Activated CD8-positive, alpha-beta memory T cell treated with anti-CD3 and anti-CD28 coated beads for 1 hour (primary cell): ENCODE results near the gene CBY3.
"Not testable (repeated sequence)": the region's sequence is repeated elsewhere in the genome, so short reads cannot be mapped to it uniquely, and the experiment has no call there.

Experiments used
- DNase-seq, 2 donors: peaks; one replicate each; pipeline ENCODE4 v3.0.0-alpha.2; 2020; ENCODE audit warnings: low read depth in 1 of 2; ENCODE audit errors: extremely low read depth in 1 of 2

The CBY3 gene

GRCh38 chr5:179678223-179679013, 2.4 kb downstream of the CBY3 start:
- DNase-seq, result peak; percentile 79 to 86

DNA sequence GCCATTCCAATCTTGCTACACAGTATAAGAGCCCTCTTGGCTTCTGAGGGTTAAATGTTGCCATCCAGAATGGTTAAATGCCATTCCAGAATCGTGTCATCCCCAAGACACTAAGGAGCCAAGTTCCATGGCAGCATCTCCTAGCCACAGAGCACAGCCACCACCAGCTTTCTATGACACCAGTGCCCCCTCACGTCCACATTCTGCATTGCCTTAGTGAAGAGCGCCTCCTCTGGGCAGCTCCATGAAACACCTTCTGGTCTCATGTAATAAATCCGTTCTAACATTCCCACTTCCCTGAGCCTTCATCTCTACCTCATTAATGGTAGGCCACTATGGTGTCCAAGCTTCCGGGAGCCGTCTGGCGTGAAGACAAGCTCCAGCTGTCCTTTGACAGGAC, 12.4 kb downstream of the CBY3 start:
- DNase-seq, result no peak

- DNase-seq, result not testable (repeated sequence)
Observed at GRCh38 chr5:179661647-179662046, 19.2 kb downstream of the CBY3 start.

DNA sequence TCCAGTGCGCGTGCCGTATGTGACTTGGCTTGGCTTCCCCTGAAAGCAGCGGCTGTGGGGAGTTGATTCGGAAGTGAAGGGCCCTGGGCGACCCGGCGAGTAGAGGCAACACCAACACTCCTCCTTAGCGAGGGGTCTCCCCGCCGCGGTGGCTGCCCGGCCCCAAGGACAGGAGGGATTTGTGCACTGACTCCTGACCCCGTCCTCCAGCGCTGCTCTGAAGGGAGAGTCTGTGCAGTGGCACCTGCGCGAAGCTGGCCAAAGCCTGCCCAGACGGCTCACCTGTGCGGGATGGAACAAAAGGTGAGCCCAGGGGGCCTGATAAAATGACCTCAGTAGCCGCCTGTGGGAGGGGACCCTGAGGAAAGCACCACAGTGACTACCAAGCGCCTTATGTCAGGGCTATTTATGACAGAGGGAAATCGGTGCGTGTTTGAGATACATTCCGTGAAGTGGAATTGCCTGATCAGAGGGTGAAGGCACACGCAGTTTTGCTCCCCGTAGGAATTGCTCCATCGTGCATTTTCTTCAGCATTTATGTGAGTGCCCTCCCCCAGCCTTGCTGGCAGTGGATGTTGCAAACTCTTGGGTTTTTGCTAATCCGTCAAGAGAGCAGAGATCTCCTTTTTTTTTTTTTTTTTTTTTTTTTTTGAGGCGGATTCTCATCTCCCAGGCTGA, 22.5 kb downstream of the CBY3 start:
- not testable (repeated sequence) for DNase-seq

DNA sequence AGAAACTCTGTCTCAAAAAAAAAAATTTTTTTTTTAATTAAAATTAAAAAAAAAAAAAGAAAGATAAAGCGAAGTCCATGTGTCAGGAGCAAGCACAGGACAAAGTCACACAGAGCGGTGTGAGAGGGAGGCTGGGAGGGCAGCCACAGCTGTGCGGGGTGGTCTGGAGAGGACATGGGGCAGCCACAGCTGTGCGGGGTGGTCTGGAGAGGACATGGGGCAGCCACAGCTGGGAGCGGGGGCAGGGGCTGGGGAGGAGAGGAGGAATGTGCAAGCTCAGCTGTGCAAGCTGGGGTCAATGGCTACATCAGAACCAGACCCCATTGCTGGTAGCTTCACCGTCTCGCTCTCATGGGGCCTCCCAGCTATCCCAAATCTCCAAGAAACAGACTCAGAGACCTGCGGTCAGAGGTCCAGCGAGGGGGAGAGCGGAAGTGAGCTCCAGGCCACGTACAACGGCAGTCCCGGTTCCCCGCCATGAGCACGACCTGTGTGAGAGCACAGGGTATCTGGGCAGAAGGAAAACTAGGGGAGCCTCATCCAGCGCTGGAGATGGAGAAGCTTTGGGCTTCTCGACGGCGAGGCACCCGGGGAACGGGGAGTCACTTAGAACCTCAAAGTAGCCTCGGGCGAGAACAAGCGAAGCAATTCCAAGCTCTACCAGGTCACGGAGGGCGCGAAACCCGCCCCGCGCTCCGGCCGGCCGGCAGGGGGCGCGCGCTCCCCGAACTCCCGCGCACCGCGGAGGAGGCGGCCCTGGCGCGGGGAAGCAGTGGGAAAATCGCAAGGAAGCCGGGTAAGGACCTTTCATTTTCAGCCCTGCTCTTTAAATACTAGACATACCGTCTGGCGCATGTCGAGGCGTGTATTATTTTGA, 23.3 kb downstream of the CBY3 start:
- DNase-seq, result not testable (repeated sequence)

DNA sequence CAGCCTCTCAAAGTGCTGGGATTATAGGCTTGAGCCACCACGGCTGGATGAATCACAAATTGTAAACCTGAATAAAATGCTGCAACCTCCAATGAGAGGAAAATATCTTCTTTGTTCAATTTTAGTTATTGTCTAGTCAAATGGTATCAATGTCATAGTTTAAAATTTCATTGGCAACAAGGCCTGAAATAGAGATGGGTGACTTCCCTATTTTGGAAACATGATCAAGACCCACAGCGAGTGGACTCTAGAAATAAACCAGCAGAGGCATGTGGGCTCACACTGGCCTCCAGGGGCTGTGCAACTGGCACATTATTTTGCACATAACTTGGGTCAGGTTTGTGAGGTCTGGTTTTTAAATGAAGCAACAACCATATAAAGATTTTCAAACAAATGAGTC, 27.7 kb downstream of the CBY3 start:
- DNase-seq, result not testable (repeated sequence)

GRCh38 chr5:179650245-179650644, 30.6 kb downstream of the CBY3 start:
- not testable (repeated sequence) for DNase-seq

GRCh38 chr5:179649166-179649703, 31.6 kb downstream of the CBY3 start:
- DNase-seq, result not testable (repeated sequence)

DNA sequence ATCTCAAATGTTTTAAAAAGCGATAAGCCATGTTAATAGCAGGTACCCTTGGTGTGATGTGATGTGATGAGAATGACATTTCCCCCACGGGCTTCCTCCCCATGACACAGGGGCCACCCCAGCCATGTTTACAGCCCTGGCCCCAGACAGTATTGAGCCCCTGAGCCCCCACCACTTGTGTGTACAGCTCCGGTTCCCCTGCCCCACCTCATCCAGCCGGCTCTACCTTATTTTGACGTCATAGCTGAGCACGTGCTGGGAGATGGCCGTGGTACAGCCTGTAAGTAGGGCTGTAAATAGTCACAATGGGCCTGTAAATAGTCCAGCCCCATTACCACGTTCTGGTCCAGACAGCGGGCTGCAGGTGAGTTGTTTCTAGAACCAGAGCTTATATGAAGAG, 32.4 kb downstream of the CBY3 start:
- DNase-seq, result no peak

- DNase-seq, result not testable (repeated sequence)
Observed at GRCh38 chr5:179644766-179645165, 36.1 kb downstream of the CBY3 start.

DNA sequence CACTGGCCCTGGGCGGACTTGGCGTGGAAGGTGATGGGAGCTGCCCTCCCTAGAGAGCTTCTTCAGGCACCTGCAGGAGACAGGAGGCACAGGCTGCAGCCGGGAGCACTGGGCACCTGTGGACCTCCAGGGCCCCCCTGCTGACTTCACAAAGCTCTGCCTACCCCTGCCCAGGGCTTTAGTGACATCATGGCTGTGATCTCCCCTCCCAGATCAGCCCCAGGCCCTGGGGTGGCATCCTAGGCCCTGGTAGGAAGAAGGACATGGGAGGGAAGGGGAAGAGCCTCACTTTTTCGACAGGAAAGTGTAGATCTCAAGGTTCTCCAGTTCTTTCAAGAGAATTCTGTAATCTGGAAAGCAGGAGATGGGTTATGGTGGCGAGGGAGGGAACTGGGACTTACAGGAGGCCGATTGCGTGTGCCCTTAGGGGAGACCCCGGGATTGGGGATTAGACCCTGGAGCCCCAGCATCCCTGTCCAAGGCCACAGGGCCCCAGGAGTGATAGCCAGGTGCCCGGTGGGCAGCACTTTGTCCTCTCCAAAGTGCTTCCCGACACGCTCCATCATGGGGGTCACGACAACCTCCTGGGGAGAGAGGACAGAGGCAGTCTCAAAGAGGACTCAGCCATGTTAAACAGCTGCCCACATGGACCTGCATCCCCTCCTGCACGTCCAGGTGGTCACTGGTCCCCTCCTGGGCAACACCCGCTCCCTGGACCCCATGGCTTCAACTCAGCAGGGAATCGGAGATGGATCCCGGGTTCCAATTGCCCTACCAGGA, 37.5 kb downstream of the CBY3 start:
- DNase-seq, result not testable (repeated sequence)

DNA sequence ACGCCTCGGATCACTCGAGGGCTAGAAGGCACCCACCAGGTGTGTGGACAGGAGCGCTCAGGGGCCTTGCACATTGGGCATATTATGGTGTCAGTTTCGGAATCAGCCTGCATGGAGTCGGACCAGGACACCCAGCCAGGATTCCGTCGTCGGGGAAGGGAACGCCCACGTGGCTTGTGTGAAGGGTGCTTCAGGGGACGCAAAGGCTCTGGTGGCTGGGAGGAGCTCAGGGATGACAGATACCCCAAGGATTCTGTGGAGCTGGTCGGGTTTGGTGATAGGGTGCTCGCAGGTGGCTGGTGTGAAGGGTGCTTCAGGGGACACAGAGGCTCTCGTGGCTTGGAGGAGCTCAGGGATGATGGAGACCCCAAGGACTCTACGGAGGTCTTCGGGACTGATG, 38.2 kb downstream of the CBY3 start:
- DNase-seq, result not testable (repeated sequence)

- DNase-seq, result not testable (repeated sequence)
Observed at GRCh38 chr5:179641745-179642144, 39.1 kb downstream of the CBY3 start.

DNA sequence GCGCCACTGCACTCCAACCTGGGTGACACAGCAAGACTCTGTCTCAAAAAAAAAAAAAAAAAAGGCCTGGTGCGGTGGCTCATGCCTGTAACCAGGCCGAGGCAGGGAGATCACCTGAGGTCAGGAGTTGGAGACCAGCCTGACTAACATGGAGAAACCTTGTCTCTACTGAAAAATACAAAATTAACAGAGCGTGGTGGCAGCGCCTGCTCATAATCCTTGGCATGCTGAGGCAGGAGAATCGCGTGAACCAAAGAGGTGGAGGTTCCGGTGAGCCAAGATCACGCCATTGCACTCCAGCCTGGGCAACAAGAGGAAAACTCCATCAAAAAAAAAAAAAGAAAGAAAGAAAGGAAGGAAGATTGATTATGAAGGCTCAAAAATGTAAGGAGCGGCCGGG, 41.5 kb downstream of the CBY3 start:
- not testable (repeated sequence) for DNase-seq

DNA sequence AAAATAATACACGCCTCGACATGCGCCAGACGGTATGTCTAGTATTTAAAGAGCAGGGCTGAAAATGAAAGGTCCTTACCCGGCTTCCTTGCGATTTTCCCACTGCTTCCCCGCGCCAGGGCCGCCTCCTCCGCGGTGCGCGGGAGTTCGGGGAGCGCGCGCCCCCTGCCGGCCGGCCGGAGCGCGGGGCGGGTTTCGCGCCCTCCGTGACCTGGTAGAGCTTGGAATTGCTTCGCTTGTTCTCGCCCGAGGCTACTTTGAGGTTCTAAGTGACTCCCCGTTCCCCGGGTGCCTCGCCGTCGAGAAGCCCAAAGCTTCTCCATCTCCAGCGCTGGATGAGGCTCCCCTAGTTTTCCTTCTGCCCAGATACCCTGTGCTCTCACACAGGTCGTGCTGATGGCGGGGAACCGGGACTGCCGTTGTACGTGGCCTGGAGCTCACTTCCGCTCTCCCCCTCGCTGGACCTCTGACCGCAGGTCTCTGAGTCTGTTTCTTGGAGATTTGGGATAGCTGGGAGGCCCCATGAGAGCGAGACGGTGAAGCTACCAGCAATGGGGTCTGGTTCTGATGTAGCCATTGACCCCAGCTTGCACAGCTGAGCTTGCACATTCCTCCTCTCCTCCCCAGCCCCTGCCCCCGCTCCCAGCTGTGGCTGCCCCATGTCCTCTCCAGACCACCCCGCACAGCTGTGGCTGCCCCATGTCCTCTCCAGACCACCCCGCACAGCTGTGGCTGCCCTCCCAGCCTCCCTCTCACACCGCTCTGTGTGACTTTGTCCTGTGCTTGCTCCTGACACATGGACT, 46.3 kb downstream of the CBY3 start:
- DNase-seq, result not testable (repeated sequence)

DNA sequence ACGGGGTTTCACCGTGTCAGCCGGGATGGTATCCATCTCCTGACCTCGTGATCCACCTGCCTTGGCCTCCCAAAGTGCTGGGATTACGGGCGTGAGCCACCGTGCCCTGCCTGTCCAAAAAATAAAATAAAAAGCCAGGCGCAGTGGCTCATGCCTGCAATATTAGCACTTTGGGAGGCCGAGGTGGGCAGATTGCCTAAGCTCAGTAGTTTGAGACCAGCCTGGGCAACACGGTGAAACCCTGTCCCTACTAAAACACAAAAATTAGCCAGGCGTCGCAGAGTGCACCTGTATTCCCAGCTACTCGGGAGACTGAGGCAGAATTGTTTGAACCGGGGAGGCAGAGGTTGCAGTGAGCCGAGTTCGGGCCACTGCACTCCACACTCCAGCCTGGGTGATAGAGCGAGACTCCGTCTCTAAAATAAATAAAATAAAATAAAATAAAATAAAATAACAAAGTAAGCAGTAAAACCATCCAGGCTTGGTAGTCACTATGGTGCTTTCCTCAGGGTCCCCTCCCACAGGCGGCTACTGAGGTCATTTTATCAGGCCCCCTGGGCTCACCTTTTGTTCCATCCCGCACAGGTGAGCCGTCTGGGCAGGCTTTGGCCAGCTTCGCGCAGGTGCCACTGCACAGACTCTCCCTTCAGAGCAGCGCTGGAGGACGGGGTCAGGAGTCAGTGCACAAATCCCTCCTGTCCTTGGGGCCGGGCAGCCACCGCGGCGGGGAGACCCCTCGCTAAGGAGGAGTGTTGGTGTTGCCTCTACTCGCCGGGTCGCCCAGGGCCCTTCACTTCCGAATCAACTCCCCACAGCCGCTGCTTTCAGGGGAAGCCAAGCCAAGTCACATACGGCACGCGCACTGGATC, 47.1 kb downstream of the CBY3 start:
- DNase-seq, result not testable (repeated sequence)
